DND-41 (cell line): ENCODE data around the gene ABCA8.

Experiments
- ATAC-seq: fragments of 200-7000 bp; cut with Tn5 transposase; 3 replicates; pipeline ENCODE4 v1.9.1; 2021; ENCODE audit warnings: low read depth; ENCODE audit not compliant: insufficient read depth
- DNase-seq: peaks from one replicate; pipeline ENCODE4 v3.0.0-alpha.2; 2020
- H2AFZ ChIP-seq: 2 replicates; pipeline ENCODE4 v1.6.0; 2012; ENCODE audit warnings: low read depth, low read length
- H3K27ac ChIP-seq: 2 replicates; pipeline ENCODE4 v1.5.1; 2012; ENCODE audit warnings: low read length, inconsistent platforms
- H3K27me3 ChIP-seq: fragments of 200-600 bp; sonication (generic); 2 replicates; pipeline ENCODE4 v1.6.0; 2012; ENCODE audit warnings: low read length, mild to moderate bottlenecking, inconsistent platforms; ENCODE audit not compliant: insufficient read depth, poor library complexity
- H3K36me3 ChIP-seq: 2 replicates; pipeline ENCODE4 v1.5.1; 2012; ENCODE audit warnings: low read length, inconsistent platforms; ENCODE audit not compliant: insufficient read depth
- H3K4me1 ChIP-seq: 2 replicates; pipeline ENCODE4 v1.5.1; 2012; ENCODE audit warnings: mild to moderate bottlenecking, low read length; ENCODE audit not compliant: insufficient read depth
- H3K4me2 ChIP-seq: 2 replicates; pipeline ENCODE4 v1.6.0; 2012; ENCODE audit warnings: mild to moderate bottlenecking, moderate library complexity, low read length, inconsistent platforms; ENCODE audit not compliant: insufficient read depth
- H3K4me3 ChIP-seq, 2 experiments: fragments of 200-600 bp in 1 of 2; shearing (Covaris generic) in 1 of 2; 2 replicates each; pipeline ENCODE4 v1.5.1; 2012 to 2016; ENCODE audit warnings: inconsistent platforms in 2 of 2, low read length in 2 of 2, mild to moderate bottlenecking in 2 of 2, low read depth in 1 of 2, moderate library complexity in 1 of 2
- H3K79me2 ChIP-seq: 2 replicates; pipeline ENCODE4 v1.6.0; 2012; ENCODE audit warnings: low read length, inconsistent platforms; ENCODE audit not compliant: insufficient read depth
- H3K9ac ChIP-seq: 2 replicates; pipeline ENCODE4 v1.6.0; 2012; ENCODE audit warnings: low read depth, mild to moderate bottlenecking, inconsistent platforms, low read length, moderate library complexity
- H3K9me3 ChIP-seq: 2 replicates; pipeline ENCODE4 v1.5.1; 2012; ENCODE audit warnings: low read length, moderate library complexity, mild to moderate bottlenecking, inconsistent platforms; ENCODE audit not compliant: insufficient read depth, severe bottlenecking
- H4K20me1 ChIP-seq: 2 replicates; pipeline ENCODE4 v1.6.0; 2012; ENCODE audit warnings: low read length; ENCODE audit not compliant: insufficient read depth
- EZH2 ChIP-seq: IDR thresholded peaks from 3 replicates; pipeline ENCODE4 v1.6.1; 2012; ENCODE audit warnings: borderline replicate concordance, low read depth, mild to moderate bottlenecking, moderate library complexity, low read length, inconsistent platforms; ENCODE audit not compliant: severe bottlenecking
- TF ChIP-seq, protein P1 (sequence below): IDR thresholded peaks from 2 replicates; pipeline ENCODE4 v1.5.1; 2012; ENCODE audit warnings: borderline replicate concordance, low read length, moderate library complexity, mild to moderate bottlenecking; ENCODE audit not compliant: poor library complexity, severe bottlenecking; ENCODE audit errors: extremely low read depth

The ABCA8 gene

DNA sequence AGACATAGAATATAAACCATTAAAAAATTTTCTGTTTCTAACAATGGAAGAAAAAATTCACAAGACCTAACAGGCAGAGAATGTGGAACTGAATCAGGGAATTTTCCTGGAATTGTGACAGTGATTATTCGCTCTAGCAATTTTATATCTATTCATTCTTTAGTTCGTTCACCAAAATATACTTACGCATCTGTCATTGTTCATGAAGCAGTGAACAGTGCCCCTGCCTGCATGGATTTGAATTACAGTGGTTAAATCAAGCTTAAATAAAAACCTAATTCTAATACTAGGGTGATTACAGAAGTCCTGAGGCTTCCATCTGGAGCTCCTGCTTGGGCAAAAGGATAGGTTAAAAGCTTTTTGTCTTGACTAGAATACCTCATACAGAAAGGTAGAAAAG, 48.6 kb downstream of the ABCA8 start:
- Histone ChIP-seq H3K4me3 (no peak overlapping the region), H3K36me3 (no peaks in the 10 kb centered on the region), H3K4me1 (no peaks in the 10 kb centered on the region), H3K79me2 (no peaks in the 10 kb centered on the region), H3K27ac (no peak overlapping the region), H3K9me3 (no peaks in the 10 kb centered on the region), H4K20me1 (no peaks in the 10 kb centered on the region), H2AFZ (no peak overlapping the region), H3K9ac (no peak overlapping the region), H3K4me2 (no peak overlapping the region), H3K27me3 (peaks cover 3% of the 10 kb centered on the region)
- ATAC-seq (no peak), DNase-seq (no peak)
- TF ChIP-seq EZH2, result no peak
- TF ChIP-seq, protein P1, sequence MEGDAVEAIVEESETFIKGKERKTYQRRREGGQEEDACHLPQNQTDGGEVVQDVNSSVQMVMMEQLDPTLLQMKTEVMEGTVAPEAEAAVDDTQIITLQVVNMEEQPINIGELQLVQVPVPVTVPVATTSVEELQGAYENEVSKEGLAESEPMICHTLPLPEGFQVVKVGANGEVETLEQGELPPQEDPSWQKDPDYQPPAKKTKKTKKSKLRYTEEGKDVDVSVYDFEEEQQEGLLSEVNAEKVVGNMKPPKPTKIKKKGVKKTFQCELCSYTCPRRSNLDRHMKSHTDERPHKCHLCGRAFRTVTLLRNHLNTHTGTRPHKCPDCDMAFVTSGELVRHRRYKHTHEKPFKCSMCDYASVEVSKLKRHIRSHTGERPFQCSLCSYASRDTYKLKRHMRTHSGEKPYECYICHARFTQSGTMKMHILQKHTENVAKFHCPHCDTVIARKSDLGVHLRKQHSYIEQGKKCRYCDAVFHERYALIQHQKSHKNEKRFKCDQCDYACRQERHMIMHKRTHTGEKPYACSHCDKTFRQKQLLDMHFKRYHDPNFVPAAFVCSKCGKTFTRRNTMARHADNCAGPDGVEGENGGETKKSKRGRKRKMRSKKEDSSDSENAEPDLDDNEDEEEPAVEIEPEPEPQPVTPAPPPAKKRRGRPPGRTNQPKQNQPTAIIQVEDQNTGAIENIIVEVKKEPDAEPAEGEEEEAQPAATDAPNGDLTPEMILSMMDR, result peak; percentile 50

DNA sequence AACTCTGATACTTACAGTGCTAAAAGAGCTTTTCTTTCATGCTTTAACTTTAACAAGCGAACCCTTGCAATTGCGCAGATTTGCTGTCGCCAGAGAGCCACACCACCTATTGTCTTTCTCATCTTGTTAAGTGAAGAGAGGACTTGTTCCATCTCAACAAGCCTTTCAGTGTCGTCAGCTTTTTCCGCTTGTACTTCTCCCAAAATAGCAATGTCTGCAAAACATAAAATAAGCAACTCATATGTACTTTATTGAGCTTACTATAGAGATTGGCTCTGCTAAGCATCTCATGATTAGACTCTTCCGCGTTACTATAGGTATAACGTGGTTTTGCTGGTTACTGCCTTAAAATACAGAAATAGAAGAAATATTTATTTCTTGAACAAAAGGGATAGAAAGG, 51.9 kb downstream of the ABCA8 start:
- TF ChIP-seq EZH2, result no peak

DNA sequence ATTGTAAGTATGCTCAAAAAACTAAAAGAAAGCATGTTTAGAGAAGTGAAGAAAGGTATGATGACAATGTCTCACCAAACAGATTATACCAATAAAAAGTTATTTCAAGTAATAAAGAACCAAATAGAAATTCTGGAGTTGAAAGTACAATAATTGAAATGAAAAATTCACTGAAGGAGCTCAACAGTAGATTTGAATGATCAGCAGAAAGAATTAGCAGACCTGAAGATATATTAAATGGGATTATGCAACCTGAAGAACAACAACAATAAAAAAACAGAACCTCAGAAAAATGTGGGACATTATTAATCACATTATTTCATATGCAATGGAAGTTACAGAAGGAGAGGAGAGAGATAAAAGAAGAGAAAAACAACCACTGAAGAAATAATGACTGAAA, 57.6 kb downstream of the ABCA8 start:
- DNase-seq, result no peak
- TF ChIP-seq, protein P1, result no peak
- no peak for TF ChIP-seq EZH2
- H3K27ac ChIP-seq, result no peak overlapping the region
- no peak for ATAC-seq
- no peaks in the 10 kb centered on the region for H4K20me1 ChIP-seq
- no peak overlapping the region for H2AFZ ChIP-seq
- no peak overlapping the region for H3K4me2 ChIP-seq
- H3K36me3 ChIP-seq, result no peaks in the 10 kb centered on the region
- no peak overlapping the region for H3K9ac ChIP-seq
- no peak overlapping the region for H3K4me3 ChIP-seq
- no peaks in the 10 kb centered on the region for H3K9me3 ChIP-seq
- no peaks in the 10 kb centered on the region for H3K79me2 ChIP-seq
- H3K4me1 ChIP-seq, result no peaks in the 10 kb centered on the region
- H3K27me3 ChIP-seq, result no peaks in the 10 kb centered on the region

More for the DNA sequence above, 51.9 kb downstream of the ABCA8 start:
- Histone ChIP-seq H3K4me2 (no peak overlapping the region), H3K27me3 (no peaks in the 10 kb centered on the region), H2AFZ (no peak overlapping the region), H3K27ac (no peak overlapping the region), H3K9me3 (no peaks in the 10 kb centered on the region), H3K36me3 (no peaks in the 10 kb centered on the region), H3K4me3 (no peak overlapping the region), H3K4me1 (no peaks in the 10 kb centered on the region), H3K9ac (no peak overlapping the region), H4K20me1 (no peaks in the 10 kb centered on the region), H3K79me2 (no peaks in the 10 kb centered on the region)
- no peak for DNase-seq
- ATAC-seq, result no peak

DNA sequence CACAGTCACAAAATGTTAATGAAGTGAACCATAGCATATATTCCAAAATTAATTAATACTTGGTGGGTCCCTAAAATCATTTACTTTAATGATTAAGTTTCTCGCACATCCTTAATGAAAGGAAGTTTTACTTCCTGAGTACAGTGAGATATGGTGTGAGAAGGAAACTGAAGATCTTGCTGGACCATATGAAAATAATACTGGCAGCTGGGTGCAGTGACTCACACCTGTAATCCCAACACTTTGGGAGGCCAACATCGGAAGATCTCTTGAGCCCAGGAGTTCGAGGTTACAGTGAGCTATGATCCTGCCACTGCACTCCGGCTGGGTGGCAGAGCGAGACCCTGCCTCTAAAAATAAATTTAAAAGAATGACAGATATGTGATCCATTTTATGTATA, 62.5 kb downstream of the ABCA8 start:
- no peak overlapping the region for H2AFZ ChIP-seq
- no peak overlapping the region for H3K27ac ChIP-seq
- H3K27me3 ChIP-seq, result no peaks in the 10 kb centered on the region
- no peak overlapping the region for H3K9ac ChIP-seq
- no peaks in the 10 kb centered on the region for H4K20me1 ChIP-seq
- no peaks in the 10 kb centered on the region for H3K36me3 ChIP-seq
- TF ChIP-seq, protein P1, result no peak
- no peak for TF ChIP-seq EZH2
- no peaks in the 10 kb centered on the region for H3K9me3 ChIP-seq
- ATAC-seq (no peak), DNase-seq (no peak)
- no peaks in the 10 kb centered on the region for H3K4me1 ChIP-seq
- H3K4me2 ChIP-seq, result no peak overlapping the region
- no peak overlapping the region for H3K4me3 ChIP-seq
- H3K79me2 ChIP-seq, result no peaks in the 10 kb centered on the region
